SU-DHL-6 (cell line): Measurements from ENCODE around the gene GGPS1.

Source experiments
- H2AFZ ChIP-seq: fragments of 200-600 bp; sonication (generic); 2 replicates; pipeline ENCODE4 v1.6.1; 2014; ENCODE audit warnings: low read depth, mild to moderate bottlenecking, moderate library complexity, mixed read lengths, antibody characterized with exemption, low read length; ENCODE audit not compliant: severe bottlenecking
- H3F3A ChIP-seq: fragments of 200-600 bp; shearing (Covaris generic); 2 replicates; pipeline ENCODE4 v1.6.0; 2016; ENCODE audit warnings: antibody characterized with exemption, mild to moderate bottlenecking; ENCODE audit not compliant: insufficient read depth
- H3K27ac ChIP-seq: fragments of 200-600 bp; sonication (generic); 2 replicates; pipeline ENCODE4 v1.5.1; 2016; ENCODE audit warnings: low read depth, mild to moderate bottlenecking, low read length, moderate library complexity, mixed read lengths
- H3K27me3 ChIP-seq: fragments of 200-600 bp; sonication (generic), shearing (Covaris generic); 2 replicates; pipeline ENCODE4 v1.6.0; 2014; ENCODE audit warnings: mild to moderate bottlenecking, low read length
- H3K36me3 ChIP-seq: fragments of 200-600 bp; sonication (generic); 2 replicates; pipeline ENCODE4 v1.6.1; 2014; ENCODE audit warnings: mild to moderate bottlenecking, low read length, mixed read lengths
- H3K4me2 ChIP-seq: fragments of 300-600, 200-600 bp; shearing (Covaris generic), sonication (generic); 2 replicates; pipeline ENCODE4 v1.6.0; 2014; ENCODE audit warnings: low read length, low read depth, mild to moderate bottlenecking; ENCODE audit not compliant: poor library complexity, severe bottlenecking
- H3K4me3 ChIP-seq: fragments of 200-600 bp; sonication (generic); 2 replicates; pipeline ENCODE4 v1.5.1; 2014; ENCODE audit warnings: antibody characterized with exemption, low read length, mild to moderate bottlenecking, mixed read lengths; ENCODE audit not compliant: insufficient read depth, poor library complexity, severe bottlenecking
- H3K79me2 ChIP-seq: fragments of 200-600 bp; sonication (generic); 2 replicates; pipeline ENCODE4 v1.6.1; 2014; ENCODE audit warnings: mild to moderate bottlenecking, low read length, moderate library complexity; ENCODE audit not compliant: insufficient read depth
- H3K9ac ChIP-seq: fragments of 200-600 bp; sonication (generic); 2 replicates; pipeline ENCODE4 v1.7.0; 2014; ENCODE audit warnings: mild to moderate bottlenecking, low read length
- H3K9me2 ChIP-seq: fragments of 200-600 bp; sonication (generic); replicated peaks from 2 replicates; pipeline ENCODE4 v1.6.1; 2014; ENCODE audit warnings: low read length; ENCODE audit not compliant: insufficient read depth
- H3K9me3 ChIP-seq: fragments of 200-600 bp; sonication (generic); 2 replicates; pipeline ENCODE4 v1.6.1; 2014; ENCODE audit warnings: low read length, mixed read lengths; ENCODE audit not compliant: insufficient read depth
- H4K20me1 ChIP-seq: fragments of 200-600 bp; sonication (generic); 2 replicates; pipeline ENCODE4 v1.6.1; 2014; ENCODE audit warnings: low read depth, mild to moderate bottlenecking, antibody characterized with exemption, low read length, moderate library complexity, mixed read lengths
- EZH2phosphoT487 ChIP-seq: fragments of 200-600 bp; sonication (generic), shearing (Covaris generic); conservative IDR thresholded peaks from 2 replicates; pipeline ENCODE4 v1.6.1; 2018; ENCODE audit warnings: mild to moderate bottlenecking, antibody characterized with exemption, low read length, moderate library complexity, mixed read lengths
- TF ChIP-seq, protein P1 (sequence below): fragments of 200-600 bp; sonication (generic); IDR thresholded peaks from one replicate; pipeline ENCODE4 v1.5.1; 2017; ENCODE audit warnings: antibody characterized with exemption, mild to moderate bottlenecking, low read length, moderate library complexity; ENCODE audit not compliant: insufficient read depth, poor library complexity, severe bottlenecking

The GGPS1 gene

GRCh38 chr1:235336903-235337302 is 8.5 kb downstream of the GGPS1 start:
- no peak overlapping the region for H3K27ac ChIP-seq
- no peak overlapping the region for H3K9ac ChIP-seq
- no peaks in the 10 kb centered on the region for H4K20me1 ChIP-seq
- H3K36me3 ChIP-seq: peaks cover 7% of the 10 kb centered on the region; the same call in 1 of the 2 replicates
- no peak overlapping the region for H3K4me2 ChIP-seq
- no peak overlapping the region for H3K4me3 ChIP-seq
- H3K79me2 ChIP-seq: peaks cover 35% of the 10 kb centered on the region
- H2AFZ ChIP-seq: no peak overlapping the region
- no peaks in the 10 kb centered on the region for H3K27me3 ChIP-seq
- TF ChIP-seq EZH2phosphoT487: no peak
- TF ChIP-seq, protein P1, sequence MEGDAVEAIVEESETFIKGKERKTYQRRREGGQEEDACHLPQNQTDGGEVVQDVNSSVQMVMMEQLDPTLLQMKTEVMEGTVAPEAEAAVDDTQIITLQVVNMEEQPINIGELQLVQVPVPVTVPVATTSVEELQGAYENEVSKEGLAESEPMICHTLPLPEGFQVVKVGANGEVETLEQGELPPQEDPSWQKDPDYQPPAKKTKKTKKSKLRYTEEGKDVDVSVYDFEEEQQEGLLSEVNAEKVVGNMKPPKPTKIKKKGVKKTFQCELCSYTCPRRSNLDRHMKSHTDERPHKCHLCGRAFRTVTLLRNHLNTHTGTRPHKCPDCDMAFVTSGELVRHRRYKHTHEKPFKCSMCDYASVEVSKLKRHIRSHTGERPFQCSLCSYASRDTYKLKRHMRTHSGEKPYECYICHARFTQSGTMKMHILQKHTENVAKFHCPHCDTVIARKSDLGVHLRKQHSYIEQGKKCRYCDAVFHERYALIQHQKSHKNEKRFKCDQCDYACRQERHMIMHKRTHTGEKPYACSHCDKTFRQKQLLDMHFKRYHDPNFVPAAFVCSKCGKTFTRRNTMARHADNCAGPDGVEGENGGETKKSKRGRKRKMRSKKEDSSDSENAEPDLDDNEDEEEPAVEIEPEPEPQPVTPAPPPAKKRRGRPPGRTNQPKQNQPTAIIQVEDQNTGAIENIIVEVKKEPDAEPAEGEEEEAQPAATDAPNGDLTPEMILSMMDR: no peak
- H3F3A ChIP-seq: no peaks in the 10 kb centered on the region
- H3K9me3 ChIP-seq: no peaks in the 10 kb centered on the region
- H3K9me2 ChIP-seq: no peaks in the 10 kb centered on the region

GRCh38 chr1:235339746-235340145 is 11.4 kb downstream of the GGPS1 start:
- Histone ChIP-seq H2AFZ (no peak overlapping the region), H3K9me3 (no peaks in the 10 kb centered on the region), H3F3A (no peaks in the 10 kb centered on the region), H3K9ac (no peak overlapping the region), H3K27ac (no peak overlapping the region), H3K79me2 (peaks cover 8% of the 10 kb centered on the region; the same call in 1 of the 2 replicates), H3K4me2 (no peak overlapping the region), H3K9me2 (no peaks in the 10 kb centered on the region), H4K20me1 (no peaks in the 10 kb centered on the region), H3K27me3 (no peaks in the 10 kb centered on the region), H3K36me3 (peaks cover 10% of the 10 kb centered on the region; the same call in 1 of the 2 replicates), H3K4me3 (no peak overlapping the region)
- TF ChIP-seq EZH2phosphoT487: no peak
- TF ChIP-seq, protein P1: no peak

DNA sequence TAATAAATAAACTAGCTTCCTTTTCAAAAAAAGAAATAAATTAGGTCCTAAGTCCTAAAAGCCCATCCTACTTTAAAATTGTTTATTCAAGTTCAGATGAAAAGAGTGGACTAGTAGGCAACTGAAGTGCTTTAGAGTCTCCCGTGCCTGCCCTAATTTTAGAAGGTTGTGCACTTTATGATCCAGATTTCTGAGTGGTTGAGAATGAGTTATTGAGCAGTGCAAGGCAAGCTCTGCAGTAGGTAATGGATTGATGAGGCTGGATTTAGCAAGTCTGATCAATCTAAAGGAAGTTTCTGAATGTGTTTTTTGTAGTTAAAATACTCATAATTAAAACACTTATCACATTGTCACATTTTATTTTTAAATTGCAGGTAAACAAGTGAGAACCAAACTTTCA is 13.0 kb downstream of the GGPS1 start:
- H3F3A ChIP-seq: no peaks in the 10 kb centered on the region
- no peak overlapping the region for H3K4me3 ChIP-seq
- no peaks in the 10 kb centered on the region for H4K20me1 ChIP-seq
- H3K79me2 ChIP-seq: no peaks in the 10 kb centered on the region
- no peaks in the 10 kb centered on the region for H3K9me2 ChIP-seq
- H3K4me2 ChIP-seq: no peak overlapping the region
- H3K9ac ChIP-seq: no peak overlapping the region
- no peak overlapping the region for H3K27ac ChIP-seq
- TF ChIP-seq, protein P1: no peak
- TF ChIP-seq EZH2phosphoT487: no peak
- H3K36me3 ChIP-seq: peaks cover 10% of the 10 kb centered on the region; the same call in 1 of the 2 replicates
- no peak overlapping the region for H2AFZ ChIP-seq
- no peaks in the 10 kb centered on the region for H3K9me3 ChIP-seq
- H3K27me3 ChIP-seq: no peaks in the 10 kb centered on the region

- Histone ChIP-seq H3K9me2 (no peaks in the 10 kb centered on the region), H3K4me2 (no peak overlapping the region), H3K79me2 (no peaks in the 10 kb centered on the region), H3K9me3 (no peaks in the 10 kb centered on the region), H3F3A (no peaks in the 10 kb centered on the region), H4K20me1 (no peaks in the 10 kb centered on the region), H3K9ac (no peak overlapping the region), H3K4me3 (no peak overlapping the region), H3K27me3 (no peaks in the 10 kb centered on the region), H2AFZ (no peak overlapping the region), H3K27ac (no peak overlapping the region), H3K36me3 (peaks cover 10% of the 10 kb centered on the region; the same call in 1 of the 2 replicates)
- TF ChIP-seq, protein P1: no peak
- no peak for TF ChIP-seq EZH2phosphoT487
Measured at GRCh38 chr1:235342039-235342438, 13.7 kb downstream of the GGPS1 start.
